Stimulated activated naive CD8-positive, alpha-beta T cell treated with anti-CD3 and anti-CD28 coated beads, Interleukin-15, Interleukin-2, amounts not matched to agents 100 ng/mL and 50 ng/mL, for 24 hours (primary cell): ENCODE measurements around the gene NUP50.

Source experiments
- H3K27ac Mint-ChIP-seq: one replicate; pipeline ENCODE4 v1.8.0; 2021; ENCODE audit warnings: mild to moderate bottlenecking, mixed read lengths
- H3K27me3 Mint-ChIP-seq: one replicate; pipeline ENCODE4 v1.8.0; 2021; ENCODE audit warnings: mixed read lengths
- H3K36me3 Mint-ChIP-seq: one replicate; pipeline ENCODE4 v1.8.0; 2021; ENCODE audit warnings: low read depth, mixed read lengths
- H3K4me1 Mint-ChIP-seq: one replicate; pipeline ENCODE4 v1.8.0; 2021; ENCODE audit warnings: low read depth, mixed read lengths
- H3K4me3 Mint-ChIP-seq: one replicate; pipeline ENCODE4 v1.8.0; 2021; ENCODE audit warnings: mild to moderate bottlenecking, mixed read lengths
- H3K9me3 Mint-ChIP-seq: one replicate; pipeline ENCODE4 v1.8.0; 2021; ENCODE audit warnings: mixed read lengths

The NUP50 gene

DNA sequence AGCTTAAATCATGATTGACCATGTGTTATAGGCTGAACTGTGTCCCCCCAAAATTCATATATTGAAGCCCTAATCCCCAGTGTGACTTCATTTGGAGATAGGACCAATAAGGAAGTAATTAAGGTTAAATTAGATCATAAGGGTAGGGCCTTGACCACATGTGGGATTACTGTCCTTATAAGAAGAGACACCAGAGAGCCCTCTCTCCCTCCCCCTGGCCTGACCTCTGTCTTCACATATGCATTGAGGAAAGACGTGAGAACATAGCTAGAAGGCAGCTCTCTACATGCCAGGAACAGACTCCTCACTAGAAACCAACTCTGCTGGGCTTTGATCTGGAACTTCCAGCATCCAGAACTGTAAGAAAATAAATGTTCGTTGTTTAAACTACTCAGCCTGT, 13.6 kb upstream of the NUP50 start:
- Mint-ChIP-seq H3K27me3 (no peaks in the 10 kb centered on the region), H3K36me3 (peaks cover 64% of the 10 kb centered on the region), H3K9me3 (no peaks in the 10 kb centered on the region), H3K27ac (no peak overlapping the region), H3K4me1 (peaks cover 4% of the 10 kb centered on the region), H3K4me3 (no peak overlapping the region)

- peaks cover 69% of the 10 kb centered on the region for H3K36me3 Mint-ChIP-seq
- H3K4me1 Mint-ChIP-seq: peaks cover 4% of the 10 kb centered on the region
- H3K27me3 Mint-ChIP-seq: no peaks in the 10 kb centered on the region
- no peak overlapping the region for H3K27ac Mint-ChIP-seq
- no peak overlapping the region for H3K4me3 Mint-ChIP-seq
- H3K9me3 Mint-ChIP-seq: no peaks in the 10 kb centered on the region
Measured at GRCh38 chr22:45151503-45151902, 12.2 kb upstream of the NUP50 start.

GRCh38 chr22:45154383-45154782, 9.3 kb upstream of the NUP50 start:
- peak overlapping the region; percentile 2 for H3K27ac Mint-ChIP-seq
- no peak overlapping the region for H3K4me3 Mint-ChIP-seq
- no peaks in the 10 kb centered on the region for H3K9me3 Mint-ChIP-seq
- peaks cover 12% of the 10 kb centered on the region for H3K4me1 Mint-ChIP-seq
- no peaks in the 10 kb centered on the region for H3K27me3 Mint-ChIP-seq
- H3K36me3 Mint-ChIP-seq: peaks cover 70% of the 10 kb centered on the region

DNA sequence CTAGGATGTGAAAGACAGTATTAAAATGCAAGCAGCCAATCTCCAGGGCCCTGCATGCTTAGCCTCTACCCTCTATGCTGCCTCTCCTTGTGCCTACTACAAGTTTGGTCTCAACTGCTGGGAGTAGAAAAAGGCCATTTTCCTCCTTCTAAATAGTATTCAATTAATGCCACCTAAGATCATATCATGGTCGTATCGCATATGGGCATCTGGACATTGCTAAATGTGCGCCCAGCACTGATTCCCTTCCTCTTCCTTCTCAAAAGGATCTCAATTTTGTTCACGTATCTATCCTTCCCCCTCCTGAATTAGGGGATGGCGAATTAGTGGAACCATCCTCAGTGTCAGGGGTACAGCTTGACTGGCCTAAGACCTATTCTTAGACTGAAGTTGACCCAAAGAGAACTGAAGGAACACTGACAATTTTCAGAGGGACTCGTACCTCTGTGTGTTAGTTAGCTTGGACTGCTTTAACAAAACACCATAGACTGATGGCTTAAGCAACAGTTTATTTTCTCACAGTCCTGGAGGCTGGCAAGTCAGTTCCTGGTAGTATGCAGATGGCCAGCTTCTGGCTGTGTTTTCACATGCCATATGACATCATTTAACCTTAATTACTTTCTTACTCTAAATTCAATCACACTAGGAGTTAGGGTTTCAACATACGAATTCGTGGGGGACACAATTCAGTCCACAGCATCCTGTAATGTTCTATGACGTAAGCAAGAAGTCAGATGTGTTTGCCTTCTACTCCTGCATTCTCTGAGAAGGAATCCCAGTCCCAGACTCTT, 8.5 kb upstream of the NUP50 start:
- H3K27me3 Mint-ChIP-seq: no peaks in the 10 kb centered on the region
- H3K27ac Mint-ChIP-seq: no peak overlapping the region
- H3K4me3 Mint-ChIP-seq: no peak overlapping the region
- no peaks in the 10 kb centered on the region for H3K9me3 Mint-ChIP-seq
- H3K36me3 Mint-ChIP-seq: peaks cover 72% of the 10 kb centered on the region
- H3K4me1 Mint-ChIP-seq: peaks cover 20% of the 10 kb centered on the region

- Mint-ChIP-seq H3K4me3 (no peak overlapping the region), H3K4me1 (peaks cover 37% of the 10 kb centered on the region), H3K36me3 (peaks cover 67% of the 10 kb centered on the region)
Measured at GRCh38 chr22:45157907-45158306, 5.8 kb upstream of the NUP50 start.

DNA sequence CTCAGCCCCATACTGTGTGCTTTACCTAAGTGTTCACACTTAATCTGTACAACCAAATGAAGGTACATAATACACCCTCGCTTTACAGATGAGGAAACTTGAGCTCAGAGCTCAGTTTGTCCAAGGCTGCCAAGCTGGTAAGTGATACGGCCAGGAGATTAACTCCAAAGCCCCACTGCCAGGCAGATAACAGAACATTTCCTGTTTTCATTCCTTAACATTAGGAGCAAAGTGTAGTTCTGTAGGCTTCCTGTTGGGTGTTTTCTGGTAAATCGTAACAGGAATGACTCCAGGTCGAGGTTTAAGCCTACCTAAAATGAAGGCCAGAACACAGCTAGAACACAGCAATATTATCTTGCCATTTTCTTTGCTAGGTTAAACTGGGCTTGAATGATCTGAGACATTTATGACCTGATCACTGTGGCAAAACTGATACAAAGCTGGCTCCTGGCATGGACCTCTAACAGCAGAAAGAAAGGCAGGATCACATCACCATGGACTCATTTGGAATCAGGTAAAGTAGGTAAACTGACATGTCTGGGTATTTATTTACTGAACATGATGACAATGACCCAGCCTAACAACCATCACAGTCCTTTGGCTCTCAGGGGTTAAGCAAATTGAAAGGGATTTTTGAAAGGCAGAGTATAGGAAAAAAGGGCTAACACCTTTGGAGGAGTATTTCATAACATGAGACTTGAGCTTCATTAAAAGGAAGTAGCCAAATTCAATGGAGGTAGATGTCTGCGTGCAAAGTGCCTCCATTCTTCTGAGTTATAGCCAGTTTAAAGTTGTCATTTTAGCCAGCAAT, 3.9 kb upstream of the NUP50 start:
- no peak overlapping the region for H3K4me3 Mint-ChIP-seq
- H3K27me3 Mint-ChIP-seq: no peaks in the 10 kb centered on the region
- no peak overlapping the region for H3K27ac Mint-ChIP-seq
- H3K4me1 Mint-ChIP-seq: peaks cover 37% of the 10 kb centered on the region
- H3K9me3 Mint-ChIP-seq: no peaks in the 10 kb centered on the region
- peaks cover 53% of the 10 kb centered on the region for H3K36me3 Mint-ChIP-seq

More at GRCh38 chr22:45157907-45158306, 5.8 kb upstream of the NUP50 start:
- Mint-ChIP-seq H3K9me3 (no peaks in the 10 kb centered on the region), H3K27ac (no peak overlapping the region), H3K27me3 (no peaks in the 10 kb centered on the region)

- Mint-ChIP-seq H3K4me3 (peak overlapping the region; percentile 91), H3K4me1 (peaks cover 62% of the 10 kb centered on the region), H3K9me3 (no peaks in the 10 kb centered on the region), H3K27me3 (no peaks in the 10 kb centered on the region), H3K27ac (peak overlapping the region; percentile 91), H3K36me3 (peaks cover 49% of the 10 kb centered on the region)
Measured at GRCh38 chr22:45162531-45162930, 1.2 kb upstream of the NUP50 start.

- peaks cover 49% of the 10 kb centered on the region for H3K36me3 Mint-ChIP-seq
- H3K4me1 Mint-ChIP-seq: peaks cover 62% of the 10 kb centered on the region
- H3K4me3 Mint-ChIP-seq: peak overlapping the region; percentile 91
- peak overlapping the region; percentile 91 for H3K27ac Mint-ChIP-seq
- no peaks in the 10 kb centered on the region for H3K27me3 Mint-ChIP-seq
- H3K9me3 Mint-ChIP-seq: no peaks in the 10 kb centered on the region
Measured at GRCh38 chr22:45163099-45163450, 650 bp upstream of the NUP50 start.

GRCh38 chr22:45164270-45165088, 754 bp downstream of the NUP50 start:
- Mint-ChIP-seq H3K36me3 (peaks cover 60% of the 10 kb centered on the region), H3K27me3 (no peaks in the 10 kb centered on the region), H3K4me1 (peaks cover 65% of the 10 kb centered on the region), H3K4me3 (peak overlapping the region; percentile 94), H3K27ac (peak overlapping the region; percentile 90), H3K9me3 (no peaks in the 10 kb centered on the region)

DNA sequence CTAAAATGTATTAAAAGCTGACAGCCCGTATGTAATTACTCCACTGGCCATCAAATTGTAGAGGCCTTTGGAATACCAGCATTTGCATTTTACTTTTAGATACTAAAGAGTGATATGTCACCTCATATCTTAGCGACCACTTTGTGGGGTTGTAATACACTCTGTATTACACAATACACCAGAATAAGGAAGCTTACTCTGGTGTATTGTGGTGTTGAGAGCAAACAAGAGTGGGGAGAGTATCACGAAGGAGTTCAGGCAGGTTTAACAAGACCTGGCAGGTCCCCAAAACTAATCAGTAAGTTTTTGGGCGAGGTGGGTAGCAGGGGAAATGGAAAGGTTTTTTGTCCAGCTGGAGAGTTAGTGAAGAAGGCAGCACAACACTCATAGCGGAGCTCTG, 3.2 kb downstream of the NUP50 start:
- H3K4me1 Mint-ChIP-seq: peaks cover 68% of the 10 kb centered on the region
- no peaks in the 10 kb centered on the region for H3K9me3 Mint-ChIP-seq
- H3K4me3 Mint-ChIP-seq: no peak overlapping the region
- no peak overlapping the region for H3K27ac Mint-ChIP-seq
- H3K36me3 Mint-ChIP-seq: peaks cover 69% of the 10 kb centered on the region
- H3K27me3 Mint-ChIP-seq: no peaks in the 10 kb centered on the region

- no peaks in the 10 kb centered on the region for H3K27me3 Mint-ChIP-seq
- peaks cover 89% of the 10 kb centered on the region for H3K36me3 Mint-ChIP-seq
- peaks cover 87% of the 10 kb centered on the region for H3K4me1 Mint-ChIP-seq
- H3K27ac Mint-ChIP-seq: peak overlapping the region; percentile 94
- no peaks in the 10 kb centered on the region for H3K9me3 Mint-ChIP-seq
- peak overlapping the region; percentile 56 for H3K4me3 Mint-ChIP-seq
Measured at GRCh38 chr22:45169591-45170466, 6.1 kb downstream of the NUP50 start.

DNA sequence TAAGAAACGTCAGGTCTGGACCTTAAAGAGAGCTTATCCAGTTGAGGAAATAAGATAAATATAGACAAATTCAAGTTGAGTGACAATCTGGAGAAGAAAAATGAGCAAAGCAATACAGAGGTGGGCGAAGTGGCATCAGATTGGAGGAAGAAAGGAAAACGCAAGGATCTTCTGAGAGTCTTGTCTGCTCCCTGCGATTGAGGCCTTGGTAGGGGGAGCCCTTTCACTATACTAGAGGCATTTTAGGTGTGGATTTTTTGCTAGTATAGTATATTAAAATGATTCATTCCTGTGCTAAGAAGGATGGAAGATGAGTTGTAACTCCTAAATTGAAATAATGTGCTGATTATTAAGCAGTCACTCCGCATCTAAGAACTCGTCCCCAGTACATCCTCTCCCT, 8.1 kb downstream of the NUP50 start:
- Mint-ChIP-seq H3K9me3 (no peaks in the 10 kb centered on the region), H3K4me3 (no peak overlapping the region), H3K27me3 (no peaks in the 10 kb centered on the region), H3K36me3 (peaks cover 96% of the 10 kb centered on the region), H3K4me1 (peaks cover 83% of the 10 kb centered on the region), H3K27ac (peak overlapping the region; percentile 56)

DNA sequence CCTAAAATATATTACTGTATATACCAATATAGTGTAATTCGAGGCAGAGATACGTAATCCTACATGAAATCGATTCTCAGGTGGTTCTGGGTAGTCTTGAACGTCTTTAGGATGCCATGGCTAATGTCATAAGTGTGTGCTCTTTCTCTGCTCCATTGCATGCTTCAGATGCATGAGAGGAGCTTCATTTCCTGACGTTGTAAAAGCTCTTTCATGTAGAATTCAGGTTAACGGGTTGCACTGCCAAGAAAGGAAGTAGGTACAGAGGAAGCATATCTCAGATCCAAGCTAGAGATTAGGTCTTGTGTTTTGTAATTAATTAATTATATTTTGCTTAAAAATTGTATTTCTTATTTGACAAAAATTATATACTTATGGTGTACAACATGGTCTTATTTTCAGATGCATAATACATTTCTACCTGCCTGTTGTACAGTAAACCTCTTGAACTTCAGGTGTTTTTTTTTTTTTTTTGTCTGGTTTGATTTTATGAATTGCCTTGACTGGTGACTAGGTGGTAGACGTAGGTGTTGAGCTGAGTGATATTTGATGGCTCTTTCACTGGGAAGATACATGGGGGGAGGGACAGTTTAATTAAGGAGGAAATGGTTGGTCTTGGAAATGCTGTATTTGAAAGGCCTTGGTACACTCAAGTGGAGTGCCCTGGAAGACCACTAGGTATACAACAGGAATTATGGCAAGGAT, 9.3 kb downstream of the NUP50 start:
- peaks cover 84% of the 10 kb centered on the region for H3K4me1 Mint-ChIP-seq
- H3K4me3 Mint-ChIP-seq: peak overlapping the region; percentile 9
- H3K27me3 Mint-ChIP-seq: no peaks in the 10 kb centered on the region
- H3K36me3 Mint-ChIP-seq: peaks cover 96% of the 10 kb centered on the region
- H3K27ac Mint-ChIP-seq: peak overlapping the region; percentile 70
- no peaks in the 10 kb centered on the region for H3K9me3 Mint-ChIP-seq
